Trophoblast cell (in vitro differentiated cells and primary cell): ENCODE data around the gene SRPX2.

ENCODE experiments used
- DNase-seq, 2 donors: peaks; one replicate each; pipeline ENCODE4 v3.0.0-alpha.2; 2016
- H2AFZ ChIP-seq: 2 replicates; pipeline ENCODE4 v1.6.1; 2013; ENCODE audit warnings: low read length, moderate library complexity, mild to moderate bottlenecking; ENCODE audit not compliant: insufficient read depth, poor library complexity
- H2AK5ac ChIP-seq: 2 replicates; pipeline ENCODE4 v1.6.1; 2013; ENCODE audit warnings: mild to moderate bottlenecking, low read length
- H2BK120ac ChIP-seq: 2 replicates; pipeline ENCODE4 v1.6.1; 2013; ENCODE audit warnings: low read length, mild to moderate bottlenecking, moderate library complexity; ENCODE audit not compliant: insufficient read depth, poor library complexity
- H2BK12ac ChIP-seq: 2 replicates; pipeline ENCODE4 v1.6.1; 2013; ENCODE audit warnings: mild to moderate bottlenecking, low read length, moderate library complexity
- H2BK5ac ChIP-seq: 2 replicates; pipeline ENCODE4 v1.6.1; 2013; ENCODE audit warnings: low read length, low read depth, moderate library complexity, mild to moderate bottlenecking; ENCODE audit not compliant: poor library complexity
- H3K14ac ChIP-seq: 2 replicates; pipeline ENCODE4 v1.6.1; 2013; ENCODE audit warnings: mild to moderate bottlenecking, low read length
- H3K18ac ChIP-seq: 2 replicates; pipeline ENCODE4 v1.6.1; 2013; ENCODE audit warnings: mild to moderate bottlenecking, low read length
- H3K23ac ChIP-seq: 2 replicates; pipeline ENCODE4 v1.6.1; 2013; ENCODE audit warnings: low read length
- H3K27ac ChIP-seq: 2 replicates; pipeline ENCODE4 v1.5.1; 2013; ENCODE audit warnings: low read depth, mild to moderate bottlenecking, inconsistent platforms, low read length, moderate library complexity
- H3K27me3 ChIP-seq: 2 replicates; pipeline ENCODE4 v1.6.1; 2013; ENCODE audit warnings: inconsistent platforms, mild to moderate bottlenecking, low read length, moderate library complexity; ENCODE audit not compliant: insufficient read depth
- H3K36me3 ChIP-seq, 2 experiments: 1 replicate in 1 of 2; 2 replicates in 1 of 2; pipeline ENCODE4 v1.6.1; 2013; ENCODE audit warnings: low read length in 2 of 2, mild to moderate bottlenecking in 2 of 2, moderate library complexity in 1 of 2; ENCODE audit not compliant: insufficient read depth in 2 of 2, control insufficient read depth in 1 of 2
- H3K4ac ChIP-seq: 2 replicates; pipeline ENCODE4 v1.6.1; 2013; ENCODE audit warnings: low read depth, mild to moderate bottlenecking, low read length, moderate library complexity
- H3K4me1 ChIP-seq, 2 experiments: 1 replicate in 1 of 2; 2 replicates in 1 of 2; pipeline ENCODE4 v1.6.1; 2013; ENCODE audit warnings: low read length in 2 of 2, mild to moderate bottlenecking in 2 of 2, moderate library complexity in 1 of 2; ENCODE audit not compliant: insufficient read depth in 2 of 2, control insufficient read depth in 1 of 2
- H3K4me2 ChIP-seq: 2 replicates; pipeline ENCODE4 v1.6.1; 2013; ENCODE audit warnings: inconsistent platforms, mild to moderate bottlenecking, low read length, moderate library complexity
- H3K4me3 ChIP-seq: 2 replicates; pipeline ENCODE4 v1.5.1; 2013; ENCODE audit warnings: mild to moderate bottlenecking, low read depth, low read length, inconsistent platforms
- H3K79me1 ChIP-seq: one replicate; pipeline ENCODE4 v1.6.1; 2013; ENCODE audit warnings: low read length
- H3K79me2 ChIP-seq: 2 replicates; pipeline ENCODE4 v1.6.1; 2013; ENCODE audit warnings: low read length, mild to moderate bottlenecking; ENCODE audit not compliant: control insufficient read depth, insufficient read depth, poor library complexity
- H3K9ac ChIP-seq: 2 replicates; pipeline ENCODE4 v1.6.1; 2013; ENCODE audit warnings: mild to moderate bottlenecking, low read length
- H3K9me3 ChIP-seq: 2 replicates; pipeline ENCODE4 v1.6.1; 2013; ENCODE audit warnings: low read depth, mild to moderate bottlenecking, control low read depth, inconsistent platforms, low read length; ENCODE audit not compliant: insufficient read depth
- H4K12ac ChIP-seq: 2 replicates; pipeline ENCODE4 v1.6.1; 2013; ENCODE audit warnings: low read depth, mild to moderate bottlenecking, low read length, moderate library complexity
- H4K8ac ChIP-seq: 2 replicates; pipeline ENCODE4 v1.6.1; 2013; ENCODE audit warnings: low read depth, mild to moderate bottlenecking, low read length, moderate library complexity
- H4K91ac ChIP-seq: one replicate; pipeline ENCODE4 v1.6.1; 2013; ENCODE audit warnings: low read depth, mild to moderate bottlenecking, low read length, moderate library complexity
- WGBS: extraction: QIAGEN DNeasy Blood & Tissue Kit; methylation state at CpG from one replicate; pipeline ENCODE4 v1.1.7; 2013; ENCODE audit warnings: missing lambda C conversion rate; ENCODE audit not compliant: insufficient read length, insufficient coverage; ENCODE audit errors: extremely low coverage; 5-methylcytosine and 5-hydroxymethylcytosine counted together

The SRPX2 gene

GRCh38 chrX:100695302-100695701, 51.3 kb downstream of the SRPX2 start:
- peak in 1 of 2 donors; percentile 17 for DNase-seq
- Histone ChIP-seq H3K9ac (no peak overlapping the region), H3K23ac (no peak overlapping the region), H3K36me3 (no peaks in the 10 kb centered on the region), H2AFZ (no peak overlapping the region), H3K4me2 (no peak overlapping the region), H3K4me1 (no peaks in the 10 kb centered on the region), H3K79me2 (no peaks in the 10 kb centered on the region), H3K18ac (no peak overlapping the region), H3K27me3 (no peaks in the 10 kb centered on the region), H3K14ac (no peak overlapping the region), H4K91ac (no peak overlapping the region), H3K4me3 (no peak overlapping the region), H3K27ac (no peak overlapping the region), H3K9me3 (no peaks in the 10 kb centered on the region), H4K8ac (no peak overlapping the region), H3K79me1 (no peaks in the 10 kb centered on the region), H3K4ac (no peak overlapping the region), H2BK5ac (no peak overlapping the region), H2BK12ac (no peak overlapping the region), H4K12ac (no peak overlapping the region), H2AK5ac (no peak overlapping the region), H2BK120ac (no peak overlapping the region)
- no CpG with 5 or more reads among the region's 2 CpGs for WGBS

- H3K4ac ChIP-seq, result no peak overlapping the region
- H2AK5ac ChIP-seq, result no peak overlapping the region
- H3K36me3 ChIP-seq, result no peaks in the 10 kb centered on the region
- DNase-seq, result peak in 1 of 2 donors; percentile 63
- no peak overlapping the region for H3K4me2 ChIP-seq
- no peak overlapping the region for H2BK120ac ChIP-seq
- no peak overlapping the region for H2AFZ ChIP-seq
- H3K79me2 ChIP-seq, result no peaks in the 10 kb centered on the region
- H4K8ac ChIP-seq, result no peak overlapping the region
- H3K18ac ChIP-seq, result no peak overlapping the region
- no peaks in the 10 kb centered on the region for H3K4me1 ChIP-seq
- no peak overlapping the region for H2BK5ac ChIP-seq
- no peak overlapping the region for H4K91ac ChIP-seq
- H3K27ac ChIP-seq, result no peak overlapping the region
- H3K4me3 ChIP-seq, result no peak overlapping the region
- H3K79me1 ChIP-seq, result no peaks in the 10 kb centered on the region
- no peak overlapping the region for H2BK12ac ChIP-seq
- no peak overlapping the region for H3K14ac ChIP-seq
- H3K9me3 ChIP-seq, result no peaks in the 10 kb centered on the region
- H4K12ac ChIP-seq, result no peak overlapping the region
- no CpG with 5 or more reads among the region's 4 CpGs for WGBS
- no peak overlapping the region for H3K23ac ChIP-seq
- no peaks in the 10 kb centered on the region for H3K27me3 ChIP-seq
- no peak overlapping the region for H3K9ac ChIP-seq
Observed at GRCh38 chrX:100695991-100696390, 52.0 kb downstream of the SRPX2 start.

- Histone ChIP-seq H3K18ac (no peak overlapping the region), H3K27ac (no peak overlapping the region), H2BK120ac (no peak overlapping the region), H2AFZ (no peak overlapping the region), H3K79me2 (no peaks in the 10 kb centered on the region), H3K9ac (no peak overlapping the region), H4K91ac (no peak overlapping the region), H3K14ac (no peak overlapping the region), H3K27me3 (no peaks in the 10 kb centered on the region), H4K12ac (no peak overlapping the region), H3K79me1 (no peaks in the 10 kb centered on the region), H3K4me3 (no peak overlapping the region), H2BK12ac (no peak overlapping the region), H3K9me3 (no peaks in the 10 kb centered on the region), H3K4me1 (no peaks in the 10 kb centered on the region), H3K4ac (no peak overlapping the region), H3K36me3 (no peaks in the 10 kb centered on the region), H2BK5ac (no peak overlapping the region), H3K23ac (no peak overlapping the region), H4K8ac (no peak overlapping the region), H3K4me2 (no peak overlapping the region), H2AK5ac (no peak overlapping the region)
- WGBS, result no CpG with 5 or more reads among the region's 3 CpGs
- no peak for DNase-seq
Observed at GRCh38 chrX:100696699-100697351, 52.8 kb downstream of the SRPX2 start.

GRCh38 chrX:100698551-100698950, 54.6 kb downstream of the SRPX2 start:
- H3K79me1 ChIP-seq, result no peaks in the 10 kb centered on the region
- no peak overlapping the region for H3K27ac ChIP-seq
- H4K91ac ChIP-seq, result no peak overlapping the region
- H3K36me3 ChIP-seq, result no peaks in the 10 kb centered on the region
- no peaks in the 10 kb centered on the region for H3K4me1 ChIP-seq
- H3K9me3 ChIP-seq, result no peaks in the 10 kb centered on the region
- no peak overlapping the region for H4K8ac ChIP-seq
- no peak overlapping the region for H3K9ac ChIP-seq
- H3K4ac ChIP-seq, result no peak overlapping the region
- no peak overlapping the region for H3K23ac ChIP-seq
- no peak overlapping the region for H2AK5ac ChIP-seq
- no peak overlapping the region for H3K4me2 ChIP-seq
- H4K12ac ChIP-seq, result no peak overlapping the region
- H3K14ac ChIP-seq, result no peak overlapping the region
- H3K18ac ChIP-seq, result no peak overlapping the region
- H2BK120ac ChIP-seq, result no peak overlapping the region
- no peaks in the 10 kb centered on the region for H3K79me2 ChIP-seq
- H2BK5ac ChIP-seq, result no peak overlapping the region
- H3K27me3 ChIP-seq, result no peaks in the 10 kb centered on the region
- no peak overlapping the region for H2AFZ ChIP-seq
- no peak overlapping the region for H2BK12ac ChIP-seq
- H3K4me3 ChIP-seq, result no peak overlapping the region
- DNase-seq, result no peak
